Measurements from ENCODE around the gene PODXL. TPM values are rescaled to one million over a fixed set of nuclear protein-coding genes. Genes with fewer than 3 reads are reported as not detected.

The PODXL gene
- total and polyA plus RNA-seq, 2 donors (not counting 1 experiment from before 2014, with no cell fraction given) = 0.17 to 0.27 TPM

GRCh38 chr7:131493081-131493480 lies 63.3 kb downstream of the PODXL start:
- H3K36me3 ChIP-seq (ENCODE audit: control insufficient read depth, insufficient read depth, low read length) = no peaks in the 10 kb centered on the region
- no peaks in the 10 kb centered on the region for H3K4me1 ChIP-seq (ENCODE audit: control insufficient read depth, extremely low read depth, insufficient read depth, low read length)
- no peak overlapping the region for H3K9ac ChIP-seq (ENCODE audit: insufficient read depth, low read length)
- DNase-seq (ENCODE audit: low read depth in 2 of 2) = no peak
- no peaks in the 10 kb centered on the region for H3K9me3 ChIP-seq (ENCODE audit: control insufficient read depth, insufficient read depth, low read depth, low read length)
- H3K79me2 ChIP-seq (ENCODE audit: control insufficient read depth, insufficient read depth, low read length) = no peaks in the 10 kb centered on the region
- H3K27ac ChIP-seq (ENCODE audit: insufficient read depth, low read length) = no peak overlapping the region
- H4K20me1 ChIP-seq (ENCODE audit: control insufficient read depth, extremely low read depth, insufficient read depth, low read length) = no peaks in the 10 kb centered on the region
- H3K27me3 ChIP-seq (ENCODE audit: control insufficient read depth, insufficient read depth, low read length) = no peaks in the 10 kb centered on the region
- no peak overlapping the region for H2AFZ ChIP-seq (ENCODE audit: low read length)
- TF ChIP-seq CTCF (conservative IDR thresholded peaks at IDR 0.05 in 1 of 2, IDR thresholded peaks at IDR 0.05 in 1 of 2; ENCODE audit: low read depth in 1 of 2, low read length in 2 of 2) (no peak), EZH2 (IDR thresholded peaks at IDR 0.05; ENCODE audit: low read length, missing control alignments) (no peak)
- no peak overlapping the region for H3K4me2 ChIP-seq (ENCODE audit: extremely low read depth, insufficient read depth, low read length)
- no peak overlapping the region for H3K4me3 ChIP-seq (replicated peaks in 1 of 4; ENCODE audit: control extremely low read depth in 1 of 4, insufficient read depth in 1 of 4, low read depth in 3 of 4, low read length in 4 of 4)

GRCh38 chr7:131489881-131490280 lies 66.5 kb downstream of the PODXL start:
- H3K36me3 ChIP-seq (ENCODE audit: control insufficient read depth, insufficient read depth, low read length) = no peaks in the 10 kb centered on the region
- no peaks in the 10 kb centered on the region for H3K27me3 ChIP-seq (ENCODE audit: control insufficient read depth, insufficient read depth, low read length)
- H3K4me3 ChIP-seq (replicated peaks in 1 of 4; ENCODE audit: control extremely low read depth in 1 of 4, insufficient read depth in 1 of 4, low read depth in 3 of 4, low read length in 4 of 4) = no peak overlapping the region
- no peaks in the 10 kb centered on the region for H3K9me3 ChIP-seq (ENCODE audit: control insufficient read depth, insufficient read depth, low read depth, low read length)
- no peak for DNase-seq (ENCODE audit: low read depth in 2 of 2)
- H4K20me1 ChIP-seq (ENCODE audit: control insufficient read depth, extremely low read depth, insufficient read depth, low read length) = no peaks in the 10 kb centered on the region
- H2AFZ ChIP-seq (ENCODE audit: low read length) = no peak overlapping the region
- H3K4me1 ChIP-seq (ENCODE audit: control insufficient read depth, extremely low read depth, insufficient read depth, low read length) = no peaks in the 10 kb centered on the region
- no peak for TF ChIP-seq CTCF (conservative IDR thresholded peaks at IDR 0.05 in 1 of 2, IDR thresholded peaks at IDR 0.05 in 1 of 2; ENCODE audit: low read depth in 1 of 2, low read length in 2 of 2)
- no peak for TF ChIP-seq EZH2 (IDR thresholded peaks at IDR 0.05; ENCODE audit: low read length, missing control alignments)
- H3K9ac ChIP-seq (ENCODE audit: insufficient read depth, low read length) = no peak overlapping the region
- H3K27ac ChIP-seq (ENCODE audit: insufficient read depth, low read length) = no peak overlapping the region
- H3K4me2 ChIP-seq (ENCODE audit: extremely low read depth, insufficient read depth, low read length) = no peak overlapping the region
- no peaks in the 10 kb centered on the region for H3K79me2 ChIP-seq (ENCODE audit: control insufficient read depth, insufficient read depth, low read length)

GRCh38 chr7:131489196-131489595 lies 67.2 kb downstream of the PODXL start:
- no peaks in the 10 kb centered on the region for H4K20me1 ChIP-seq (ENCODE audit: control insufficient read depth, extremely low read depth, insufficient read depth, low read length)
- H3K9ac ChIP-seq (ENCODE audit: insufficient read depth, low read length) = no peak overlapping the region
- H3K4me2 ChIP-seq (ENCODE audit: extremely low read depth, insufficient read depth, low read length) = no peak overlapping the region
- H3K4me1 ChIP-seq (ENCODE audit: control insufficient read depth, extremely low read depth, insufficient read depth, low read length) = no peaks in the 10 kb centered on the region
- TF ChIP-seq EZH2 (IDR thresholded peaks at IDR 0.05; ENCODE audit: low read length, missing control alignments) = no peak
- H3K79me2 ChIP-seq (ENCODE audit: control insufficient read depth, insufficient read depth, low read length) = no peaks in the 10 kb centered on the region
- H3K4me3 ChIP-seq (replicated peaks in 1 of 4; ENCODE audit: control extremely low read depth in 1 of 4, insufficient read depth in 1 of 4, low read depth in 3 of 4, low read length in 4 of 4) = no peak overlapping the region
- no peaks in the 10 kb centered on the region for H3K9me3 ChIP-seq (ENCODE audit: control insufficient read depth, insufficient read depth, low read depth, low read length)
- H3K27ac ChIP-seq (ENCODE audit: insufficient read depth, low read length) = no peak overlapping the region
- H2AFZ ChIP-seq (ENCODE audit: low read length) = no peak overlapping the region
- no peaks in the 10 kb centered on the region for H3K36me3 ChIP-seq (ENCODE audit: control insufficient read depth, insufficient read depth, low read length)
- no peaks in the 10 kb centered on the region for H3K27me3 ChIP-seq (ENCODE audit: control insufficient read depth, insufficient read depth, low read length)
- DNase-seq (ENCODE audit: low read depth in 2 of 2) = no peak

Data from fibroblast of lung (primary cell).